Stimulated activated CD8-positive, alpha-beta memory T cell treated with anti-CD3 and anti-CD28 coated beads, Interleukin-15, amount 100 ng/mL, for 1 hour (primary cell): ENCODE results near the gene FBXO34.

Experiments used
- DNase-seq: peaks from one replicate; pipeline ENCODE4 v3.0.0-alpha.2; 2020; ENCODE audit warnings: low read depth

The FBXO34 gene, protein sequence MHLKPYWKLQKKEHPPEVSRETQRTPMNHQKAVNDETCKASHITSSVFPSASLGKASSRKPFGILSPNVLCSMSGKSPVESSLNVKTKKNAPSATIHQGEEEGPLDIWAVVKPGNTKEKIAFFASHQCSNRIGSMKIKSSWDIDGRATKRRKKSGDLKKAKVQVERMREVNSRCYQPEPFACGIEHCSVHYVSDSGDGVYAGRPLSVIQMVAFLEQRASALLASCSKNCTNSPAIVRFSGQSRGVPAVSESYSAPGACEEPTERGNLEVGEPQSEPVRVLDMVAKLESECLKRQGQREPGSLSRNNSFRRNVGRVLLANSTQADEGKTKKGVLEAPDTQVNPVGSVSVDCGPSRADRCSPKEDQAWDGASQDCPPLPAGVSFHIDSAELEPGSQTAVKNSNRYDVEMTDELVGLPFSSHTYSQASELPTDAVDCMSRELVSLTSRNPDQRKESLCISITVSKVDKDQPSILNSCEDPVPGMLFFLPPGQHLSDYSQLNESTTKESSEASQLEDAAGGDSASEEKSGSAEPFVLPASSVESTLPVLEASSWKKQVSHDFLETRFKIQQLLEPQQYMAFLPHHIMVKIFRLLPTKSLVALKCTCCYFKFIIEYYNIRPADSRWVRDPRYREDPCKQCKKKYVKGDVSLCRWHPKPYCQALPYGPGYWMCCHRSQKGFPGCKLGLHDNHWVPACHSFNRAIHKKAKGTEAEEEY

DNA sequence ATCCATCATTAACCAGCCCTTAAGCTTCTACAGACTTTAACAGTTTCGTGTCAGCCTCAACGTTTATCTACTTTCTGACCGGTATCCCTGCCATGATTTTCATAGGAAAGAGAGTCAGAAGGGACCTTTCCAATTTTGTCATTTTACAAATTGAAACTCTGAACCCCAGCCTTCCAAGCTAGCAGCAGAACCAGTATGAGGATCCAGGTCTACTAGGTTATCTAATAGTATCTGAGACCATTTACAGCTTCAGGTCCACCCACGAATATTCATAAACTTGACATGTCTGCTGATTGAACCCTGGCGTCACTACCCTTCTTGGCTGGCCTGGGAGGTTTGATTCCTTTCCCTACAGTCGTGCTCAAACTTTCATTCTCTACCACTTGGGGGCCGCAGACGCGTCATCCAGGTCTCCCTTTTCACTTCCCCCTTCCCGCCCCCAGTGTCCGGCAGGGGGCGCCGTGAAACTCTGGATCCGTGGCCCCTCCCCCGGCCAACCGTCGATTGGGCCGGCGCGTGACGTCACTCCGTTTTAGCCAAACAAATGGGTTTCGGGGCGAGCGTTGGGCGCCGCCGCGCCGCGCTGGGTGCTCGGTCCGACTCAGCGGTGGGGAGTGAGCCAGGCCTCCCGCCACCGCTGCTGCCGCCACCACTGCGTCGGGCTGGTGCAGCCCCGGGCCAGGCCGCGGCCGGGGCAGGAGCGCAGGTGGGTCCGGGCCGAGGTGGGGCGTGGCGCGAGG lies at the start of gene FBXO34:
Gene FBXO34 (plus strand): TSS at position 590 of the 740 bp plus-strand sequence. CDS start 78,970 bp downstream, outside the sequence.
- peak; percentile 99 for DNase-seq

GRCh38 chr14:55221968-55222367 lies 49.3 kb upstream of the FBXO34 start:
- DNase-seq: no peak

DNA sequence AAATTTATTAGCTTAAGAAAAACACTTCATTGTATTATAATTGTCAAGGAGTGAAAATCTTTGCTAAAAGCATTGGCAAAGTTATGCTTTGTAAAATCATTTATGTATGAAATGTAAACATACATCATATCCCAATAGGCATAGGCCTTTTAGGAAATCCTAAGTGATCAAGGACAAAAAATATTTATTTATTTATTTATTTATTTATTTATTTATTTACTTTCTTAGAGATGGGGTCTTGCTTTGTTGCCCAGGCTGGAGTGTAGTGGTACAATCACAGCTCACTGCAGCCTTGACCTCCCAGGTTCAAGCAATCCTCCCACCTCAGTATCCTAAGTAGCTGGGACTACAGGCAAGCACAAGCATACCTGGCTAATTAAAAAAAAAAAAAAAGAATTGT lies 47.9 kb upstream of the FBXO34 start:
- DNase-seq: no peak

GRCh38 chr14:55228261-55228660 lies 43.0 kb upstream of the FBXO34 start:
- no peak for DNase-seq

DNA sequence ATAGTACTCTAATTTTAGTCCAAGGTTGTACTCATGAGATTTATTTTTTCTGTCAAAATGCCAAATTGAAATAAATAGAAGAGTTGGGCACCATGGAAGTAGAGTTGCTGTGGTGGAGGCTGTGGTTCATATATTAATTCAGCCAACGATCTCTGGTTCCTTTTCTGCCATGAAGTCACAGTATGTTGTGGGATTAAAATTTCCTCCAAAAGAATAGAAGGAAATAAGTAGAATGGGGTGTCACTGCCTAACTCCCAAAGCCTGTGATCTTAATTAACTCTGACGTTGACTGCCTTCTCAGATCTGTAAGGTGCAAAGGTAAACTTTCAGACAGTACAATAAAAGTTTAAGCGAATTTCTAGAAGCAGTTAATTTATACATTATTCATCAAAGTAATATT lies 37.6 kb upstream of the FBXO34 start:
- no peak for DNase-seq

DNA sequence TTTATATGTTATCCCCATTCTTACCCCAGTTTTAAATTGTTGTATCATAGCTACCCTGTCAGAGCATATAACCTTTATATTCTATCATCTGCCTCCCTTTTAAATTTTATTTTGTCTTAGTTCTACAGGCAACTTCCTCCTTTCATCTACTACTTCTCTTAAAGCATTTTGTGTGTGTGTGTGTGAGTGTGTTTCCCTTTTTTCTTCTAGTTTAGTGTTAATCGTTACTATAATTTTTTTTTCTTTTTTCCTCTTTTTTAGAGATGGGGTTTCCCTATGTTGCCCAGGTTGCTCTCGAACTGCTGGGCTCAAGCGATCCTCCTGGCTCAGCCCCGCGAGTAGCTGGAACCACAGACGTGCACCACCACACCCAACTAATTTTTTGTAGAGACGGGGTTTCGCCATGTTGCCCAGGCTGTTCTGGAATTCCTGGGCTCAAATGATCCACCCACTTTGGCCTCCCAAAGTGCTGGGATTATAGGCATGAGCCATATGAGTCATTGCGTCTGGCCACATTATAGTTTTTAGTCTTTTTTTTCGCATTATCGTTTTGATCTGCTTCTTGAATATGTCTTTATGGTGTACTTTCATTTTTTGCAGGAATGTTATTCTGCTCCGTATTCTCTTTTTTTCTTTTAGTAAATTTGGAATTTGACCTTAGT lies 33.1 kb upstream of the FBXO34 start:
- no peak for DNase-seq

GRCh38 chr14:55239320-55239719 lies 31.9 kb upstream of the FBXO34 start:
- no peak for DNase-seq

GRCh38 chr14:55240526-55241178 lies 30.6 kb upstream of the FBXO34 start:
- DNase-seq: no peak

GRCh38 chr14:55241673-55242072 lies 29.5 kb upstream of the FBXO34 start:
- DNase-seq: no peak

GRCh38 chr14:55243386-55243785 lies 27.8 kb upstream of the FBXO34 start:
- no peak for DNase-seq

DNA sequence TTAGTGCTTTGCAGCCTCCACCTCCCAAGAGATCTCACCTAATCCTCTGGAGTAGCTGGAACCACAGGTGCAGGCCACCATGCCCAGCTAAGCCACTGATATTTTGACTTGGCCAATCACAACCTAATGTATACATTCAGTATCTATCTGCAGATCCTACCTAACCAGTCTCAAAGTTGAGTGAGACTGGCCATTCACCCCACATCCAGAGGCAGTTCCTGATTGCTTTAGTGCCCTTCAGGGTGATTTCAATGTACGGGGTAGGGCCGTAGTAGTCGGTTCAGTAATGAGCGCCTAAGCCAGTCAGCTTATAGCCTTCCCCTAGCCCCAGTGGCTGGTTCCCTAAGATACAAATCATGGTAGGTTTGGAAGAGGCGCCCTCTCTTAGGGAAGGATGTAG lies 27.4 kb upstream of the FBXO34 start:
- no peak for DNase-seq

- DNase-seq: no peak
Measured at GRCh38 chr14:55245657-55246268, 25.5 kb upstream of the FBXO34 start.

- DNase-seq: no peak
Measured at GRCh38 chr14:55248411-55248810, 22.8 kb upstream of the FBXO34 start.

DNA sequence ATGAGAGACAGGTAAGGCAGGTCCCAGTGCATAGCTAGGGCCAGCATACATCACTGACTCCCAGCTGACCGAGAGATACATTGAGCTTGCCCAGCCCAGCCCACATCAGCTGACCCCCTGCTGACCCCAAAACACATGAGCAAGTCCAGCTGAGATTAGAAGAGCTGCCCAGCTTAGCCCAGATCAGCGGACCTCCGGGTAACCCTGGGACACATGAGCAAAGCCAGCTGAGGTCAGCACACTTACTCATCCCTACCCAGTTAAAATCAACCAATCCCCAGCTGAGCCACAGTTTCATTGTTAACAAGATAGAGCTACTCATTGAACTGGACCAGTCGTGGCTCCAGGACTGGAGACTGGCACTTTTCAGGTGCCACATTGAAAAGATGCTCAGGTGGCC lies 21.8 kb upstream of the FBXO34 start:
- no peak for DNase-seq

- no peak for DNase-seq
Measured at GRCh38 chr14:55253276-55253675, 17.9 kb upstream of the FBXO34 start.

- DNase-seq: no peak
Measured at GRCh38 chr14:55254581-55254980, 16.6 kb upstream of the FBXO34 start.

- no peak for DNase-seq
Measured at GRCh38 chr14:55255979-55256378, 15.2 kb upstream of the FBXO34 start.

DNA sequence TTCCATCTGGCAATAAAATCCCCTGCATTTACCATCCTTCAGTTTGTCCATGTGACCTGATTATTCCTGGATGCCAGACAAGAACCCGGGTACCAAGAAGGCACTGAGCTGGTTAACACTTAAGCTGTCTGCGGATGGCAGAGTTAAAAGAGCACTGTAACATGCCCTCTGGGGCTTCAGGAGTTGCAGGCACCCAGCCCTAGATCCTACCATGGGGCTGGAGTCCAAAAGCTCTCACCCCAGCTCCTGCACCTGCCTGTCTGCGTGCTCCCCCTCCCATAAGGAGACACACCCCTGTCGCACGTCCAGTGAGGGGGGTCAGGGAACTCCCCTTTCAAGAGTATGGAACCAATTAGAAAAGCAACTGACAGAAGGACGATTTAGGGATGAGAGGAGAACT lies 14.6 kb upstream of the FBXO34 start:
- DNase-seq: no peak

- DNase-seq: no peak
Measured at GRCh38 chr14:55265197-55265596, 6.0 kb upstream of the FBXO34 start.

- no peak for DNase-seq
Measured at GRCh38 chr14:55267820-55268219, 3.4 kb upstream of the FBXO34 start.

GRCh38 chr14:55271572-55272298 lies 514 bp downstream of the FBXO34 start:
- DNase-seq: peak; percentile 18
